GM12874 (cell line): ENCODE results near the gene F5.

ENCODE experiments used
- CTCF ChIP-seq: IDR thresholded peaks from 2 replicates; pipeline ENCODE4 v1.5.1; 2011; ENCODE audit warnings: low read depth, mild to moderate bottlenecking, control low read depth, low read length, moderate library complexity; ENCODE audit not compliant: insufficient read depth

Gene F5

DNA sequence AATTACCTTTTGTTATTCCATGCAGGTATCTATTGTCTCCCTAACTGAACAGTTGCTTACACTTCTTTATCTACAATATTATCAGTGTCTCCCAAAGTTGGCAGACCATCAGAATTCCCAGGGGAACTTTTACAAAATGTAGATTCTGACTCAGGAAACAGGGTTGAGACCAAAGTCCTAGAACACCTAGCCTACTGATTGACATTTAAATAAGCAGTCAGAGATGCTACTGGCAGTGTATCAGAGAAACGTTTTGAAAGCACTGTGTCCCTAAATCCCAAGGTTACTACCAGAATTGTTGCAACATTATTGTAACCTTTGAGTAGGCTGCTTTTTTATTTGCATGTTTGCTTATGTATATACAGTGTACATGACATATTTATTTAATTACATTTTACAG is 1.8 kb upstream of the F5 start:
- no peak for TF ChIP-seq CTCF

DNA sequence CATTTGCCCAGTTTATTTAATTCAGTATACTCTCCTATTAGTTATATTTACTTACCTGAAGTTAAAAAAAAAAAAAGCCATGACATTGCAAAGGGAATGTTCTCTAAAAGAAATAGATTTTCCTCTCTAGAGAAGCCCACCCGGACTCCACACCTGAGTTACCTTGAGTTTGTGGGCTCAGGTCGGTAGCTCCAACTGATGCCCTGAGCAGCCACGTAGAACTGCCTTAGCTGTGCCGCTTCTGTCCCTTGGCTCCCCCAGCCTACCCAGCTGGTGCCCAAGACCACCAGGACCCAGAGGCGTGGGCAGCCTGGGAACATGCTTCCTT is 250 bp downstream of the F5 start:
- no peak for TF ChIP-seq CTCF

DNA sequence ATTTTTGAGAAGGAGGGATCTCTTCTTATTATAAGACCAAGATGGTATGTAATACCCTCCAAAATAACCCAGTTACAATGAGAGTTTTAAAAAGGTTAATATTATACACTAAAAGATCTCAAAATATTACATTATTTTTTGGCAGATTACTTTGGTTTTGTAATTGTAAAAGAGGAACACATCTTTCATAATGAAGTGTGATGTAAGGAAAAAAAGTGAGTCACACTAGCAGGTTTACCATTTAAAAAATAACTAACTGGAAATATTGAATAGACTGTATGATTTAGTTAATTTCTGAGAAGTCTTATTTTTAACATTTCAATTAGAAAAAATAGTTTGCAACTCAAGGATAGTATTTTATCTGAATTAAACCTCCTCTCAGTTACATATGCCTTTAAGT is 1.1 kb downstream of the F5 start:
- TF ChIP-seq CTCF = no peak

DNA sequence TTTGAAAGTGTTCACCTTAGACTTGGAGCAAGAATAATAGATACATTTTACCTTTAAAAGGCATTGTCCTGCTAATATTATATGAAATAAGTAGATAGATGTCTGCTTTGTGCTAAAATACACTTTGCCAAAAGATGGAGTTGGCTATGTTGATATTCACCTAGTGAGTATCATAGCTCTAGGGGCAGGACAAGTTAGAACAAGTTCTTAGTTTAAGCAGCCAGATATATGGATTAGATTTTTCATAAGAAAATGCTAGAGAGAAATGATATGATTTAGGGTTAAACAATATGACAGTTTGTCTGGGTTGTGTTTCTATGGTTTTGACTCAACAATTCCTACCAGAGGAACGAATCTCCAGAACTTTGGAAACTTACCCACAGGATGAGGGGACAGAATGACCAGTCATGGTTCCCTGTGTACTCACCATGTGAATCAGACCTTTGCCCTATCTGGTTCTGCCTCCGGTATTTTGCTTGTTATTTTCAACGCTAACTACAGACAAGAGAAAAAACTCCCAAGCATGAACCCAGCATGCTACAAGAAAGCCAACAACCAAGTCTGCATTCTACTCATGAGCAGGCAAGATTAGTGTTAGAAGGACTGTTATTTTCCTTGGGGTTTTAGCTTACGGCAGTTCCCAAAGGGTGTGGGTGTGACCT is 1.7 kb downstream of the F5 start:
- no peak for TF ChIP-seq CTCF

DNA sequence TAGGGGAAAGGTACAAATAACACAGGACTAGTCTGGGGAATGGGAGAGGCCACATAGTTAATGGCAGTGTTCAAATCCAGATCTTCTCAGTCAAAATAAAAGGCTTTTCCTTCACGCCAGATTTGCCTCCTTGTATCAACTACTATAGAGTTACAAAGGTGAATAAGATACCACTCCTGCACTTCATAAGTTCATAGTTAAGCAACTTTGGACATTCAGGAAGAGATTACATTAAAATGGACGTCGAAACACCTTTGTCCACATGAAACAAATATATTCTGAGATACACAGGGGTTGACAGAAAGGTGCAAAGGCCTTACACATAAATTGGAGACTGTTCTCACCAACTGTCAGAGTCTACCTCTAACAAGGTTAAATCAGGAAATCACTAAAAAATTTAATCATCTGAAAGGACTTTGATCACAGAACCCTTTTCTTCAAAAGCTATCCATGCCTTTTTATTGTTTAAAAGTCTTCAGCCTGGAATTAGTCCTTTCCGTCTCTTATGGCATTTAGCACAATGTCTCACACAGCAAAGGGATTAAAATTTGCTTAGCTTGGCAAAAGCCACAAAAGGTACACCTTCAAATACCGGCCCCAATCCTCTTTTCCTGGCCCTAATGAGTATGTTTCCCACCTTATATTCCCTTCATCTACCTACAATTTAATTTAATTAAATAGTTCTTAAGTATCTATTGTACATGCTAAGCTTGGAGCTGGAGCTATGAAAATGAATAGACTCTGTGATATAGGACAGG is 8.1 kb downstream of the F5 start:
- TF ChIP-seq CTCF = no peak

- no peak for TF ChIP-seq CTCF
These were observed 9.3 kb downstream of the F5 start for GRCh38 chr1:169576935-169577331.

GRCh38 chr1:169576241-169576934 is 9.9 kb downstream of the F5 start:
- no peak for TF ChIP-seq CTCF
